ENCODE data around the gene METRN.

METRN gene

DNA sequence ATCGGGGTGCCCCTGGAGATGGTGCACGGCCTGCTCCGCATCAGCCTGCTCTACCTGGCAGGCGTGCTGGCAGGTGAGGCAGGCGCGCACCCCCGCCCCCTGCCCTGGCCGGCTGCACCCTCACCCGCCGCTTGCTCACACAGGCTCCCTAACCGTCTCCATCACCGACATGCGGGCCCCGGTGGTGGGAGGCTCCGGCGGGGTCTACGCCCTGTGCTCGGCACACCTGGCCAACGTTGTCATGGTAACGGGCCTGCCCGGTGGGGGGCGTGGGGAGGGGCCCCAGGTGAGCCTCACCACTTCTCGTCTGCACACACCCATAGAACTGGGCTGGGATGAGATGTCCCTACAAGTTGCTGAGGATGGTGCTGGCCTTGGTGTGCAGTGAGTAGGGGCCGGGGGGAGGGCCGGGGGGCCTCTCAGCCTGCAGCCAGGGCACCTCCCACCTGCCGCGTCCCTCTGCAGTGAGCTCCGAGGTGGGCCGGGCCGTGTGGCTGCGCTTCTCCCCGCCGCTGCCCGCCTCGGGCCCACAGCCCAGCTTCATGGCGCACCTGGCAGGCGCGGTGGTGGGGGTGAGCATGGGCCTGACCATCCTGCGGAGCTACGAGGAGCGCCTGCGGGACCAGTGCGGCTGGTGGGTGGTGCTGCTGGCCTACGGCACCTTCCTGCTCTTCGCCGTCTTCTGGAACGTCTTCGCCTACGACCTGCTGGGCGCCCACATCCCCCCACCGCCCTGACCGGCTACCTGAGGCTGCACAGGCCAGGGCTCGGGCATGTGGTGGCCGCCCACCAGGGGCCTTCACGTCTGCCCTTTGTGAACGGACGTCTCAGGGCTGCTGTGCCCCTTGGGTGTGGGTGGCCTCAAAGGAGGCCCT, 37.4 kb upstream of the METRN start:
- DNase-seq (ENCODE audit: low spot score) = no peak

DNA sequence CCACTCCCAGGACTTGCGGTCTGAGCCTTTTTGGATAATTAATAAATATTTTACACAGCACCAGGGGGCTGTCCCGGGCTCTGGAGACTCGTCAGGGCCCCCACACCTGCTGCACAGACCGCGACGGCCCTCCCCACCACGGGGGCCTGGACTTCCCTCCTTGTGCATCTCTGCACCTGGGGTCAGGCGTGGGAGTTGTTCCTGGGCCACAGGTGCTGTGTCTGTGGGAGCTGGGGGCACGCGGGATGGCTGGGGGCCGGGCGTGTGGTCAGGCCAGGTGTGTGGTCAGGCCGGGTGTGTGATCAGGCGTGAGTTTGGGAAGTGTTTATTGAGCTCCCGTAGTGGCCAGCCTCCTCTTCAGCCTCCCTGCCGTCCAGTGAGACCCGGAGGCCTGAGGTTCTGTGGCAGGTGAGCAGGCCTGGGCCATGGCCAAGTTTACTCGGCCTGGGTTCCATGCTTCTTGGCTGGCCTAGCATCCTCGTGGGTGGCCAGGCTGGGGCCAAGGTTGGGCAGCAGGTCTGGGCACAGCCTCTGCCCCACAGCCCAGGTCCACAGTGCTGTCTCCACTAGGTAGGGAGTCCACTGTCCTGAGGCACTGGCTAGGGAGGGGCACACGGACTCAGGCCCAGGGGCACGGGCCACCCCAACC, 36.6 kb upstream of the METRN start:
- DNase-seq (ENCODE audit: low spot score) = no peak

DNA sequence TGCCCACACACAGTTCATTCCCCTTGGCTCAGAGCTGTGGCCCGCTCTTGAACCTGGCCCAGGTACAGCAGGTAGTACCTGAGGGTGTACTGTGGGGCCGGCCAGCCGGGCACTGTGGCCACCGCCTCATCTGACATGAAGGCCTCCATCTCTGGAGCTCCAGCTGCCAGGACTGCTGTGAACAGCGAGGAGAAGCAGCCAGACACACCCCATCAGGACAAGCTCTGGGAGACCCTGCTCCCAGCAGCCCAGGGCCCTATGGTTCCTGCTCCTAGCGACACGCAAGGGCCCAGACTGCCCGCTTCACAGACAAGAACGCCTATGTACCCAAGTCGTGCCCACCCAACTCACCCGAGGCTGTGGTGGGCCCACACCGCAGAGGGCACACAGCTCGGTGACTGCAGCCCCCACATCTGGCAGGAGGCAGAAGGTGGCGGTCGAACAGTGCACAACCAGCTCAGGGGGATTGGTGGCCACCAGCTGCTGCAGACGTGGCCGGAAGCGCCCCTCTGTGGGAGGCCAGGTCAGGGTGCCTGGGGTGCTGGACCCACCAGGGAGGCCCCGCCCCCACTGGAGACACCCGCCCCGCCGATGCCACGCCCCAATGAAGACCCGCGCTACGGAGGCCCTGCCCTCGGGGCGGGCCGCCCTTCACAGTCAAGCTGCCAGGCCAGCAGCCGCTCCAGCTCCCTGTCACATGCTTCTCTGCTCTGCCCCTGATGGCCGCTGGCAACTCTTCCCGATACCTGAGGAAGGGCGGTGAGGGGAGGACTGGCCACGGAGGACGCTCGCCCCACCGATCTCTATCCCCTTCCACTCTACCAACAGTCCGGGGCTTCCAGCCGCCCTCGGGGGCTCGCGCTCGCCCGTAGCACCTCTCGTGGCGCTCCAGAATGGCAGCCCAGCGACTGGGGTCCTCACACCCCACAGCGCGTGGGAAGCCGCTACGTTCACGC, 35.8 kb upstream of the METRN start:
- peak; percentile 73 for DNase-seq (ENCODE audit: low spot score)

DNA sequence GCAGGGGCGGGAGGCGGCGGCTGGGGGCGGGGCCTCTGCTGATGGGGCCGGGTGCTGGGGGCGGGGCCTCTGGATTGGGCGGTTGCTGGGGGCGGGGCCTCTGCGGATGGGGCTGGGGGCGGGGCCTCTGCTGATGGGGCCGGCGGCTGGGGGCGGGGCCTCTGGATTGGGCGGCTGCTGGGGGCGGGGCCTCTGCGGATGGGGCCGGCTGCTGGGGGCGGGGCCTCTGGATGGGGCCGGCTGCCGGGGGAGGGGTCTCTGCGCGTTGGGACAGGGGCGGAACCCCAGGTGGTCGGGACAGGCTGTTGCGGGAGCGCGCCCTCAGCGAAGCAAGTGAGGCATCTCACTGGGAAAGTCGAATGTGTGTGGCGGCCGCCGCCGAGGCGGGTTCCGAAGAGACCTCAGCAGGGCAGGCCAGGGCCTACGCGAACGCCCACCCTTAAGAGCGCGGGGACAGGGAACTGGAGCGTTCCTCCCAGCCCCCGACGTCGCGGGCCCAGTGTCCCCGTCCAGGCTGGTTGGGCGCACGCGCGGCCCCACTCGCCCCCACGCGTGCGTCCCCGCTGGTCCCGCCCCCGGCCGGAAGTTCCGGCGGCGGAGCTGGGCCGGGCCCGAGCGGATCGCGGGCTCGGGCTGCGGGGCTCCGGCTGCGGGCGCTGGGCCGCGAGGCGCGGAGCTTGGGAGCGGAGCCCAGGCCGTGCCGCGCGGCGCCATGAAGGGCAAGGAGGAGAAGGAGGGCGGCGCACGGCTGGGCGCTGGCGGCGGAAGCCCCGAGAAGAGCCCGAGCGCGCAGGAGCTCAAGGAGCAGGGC, 34.9 kb upstream of the METRN start, which contains the start of gene STUB1:
TSS of gene STUB1 (plus strand) at position 597 of the 811 bp plus-strand sequence. CDS start at position 713, 116 bp downstream.
- peak; percentile 96 for DNase-seq (ENCODE audit: low spot score)

DNA sequence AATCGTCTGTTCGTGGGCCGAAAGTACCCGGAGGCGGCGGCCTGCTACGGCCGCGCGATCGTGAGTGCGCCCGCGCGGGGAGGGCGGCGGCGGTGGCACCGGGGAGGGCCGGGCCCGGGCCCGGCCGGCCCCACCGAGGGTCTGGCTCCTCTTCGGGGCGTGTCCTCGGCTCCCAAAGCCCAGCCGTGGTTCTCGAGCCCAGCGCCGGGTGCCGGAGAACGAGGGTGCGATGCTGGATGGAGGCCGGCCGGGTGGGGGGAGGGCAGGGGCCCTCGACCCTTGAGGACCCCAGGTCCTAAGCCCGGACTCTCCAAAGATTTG, 34.3 kb upstream of the METRN start:
- peak; percentile 37 for DNase-seq (ENCODE audit: low spot score)

DNA sequence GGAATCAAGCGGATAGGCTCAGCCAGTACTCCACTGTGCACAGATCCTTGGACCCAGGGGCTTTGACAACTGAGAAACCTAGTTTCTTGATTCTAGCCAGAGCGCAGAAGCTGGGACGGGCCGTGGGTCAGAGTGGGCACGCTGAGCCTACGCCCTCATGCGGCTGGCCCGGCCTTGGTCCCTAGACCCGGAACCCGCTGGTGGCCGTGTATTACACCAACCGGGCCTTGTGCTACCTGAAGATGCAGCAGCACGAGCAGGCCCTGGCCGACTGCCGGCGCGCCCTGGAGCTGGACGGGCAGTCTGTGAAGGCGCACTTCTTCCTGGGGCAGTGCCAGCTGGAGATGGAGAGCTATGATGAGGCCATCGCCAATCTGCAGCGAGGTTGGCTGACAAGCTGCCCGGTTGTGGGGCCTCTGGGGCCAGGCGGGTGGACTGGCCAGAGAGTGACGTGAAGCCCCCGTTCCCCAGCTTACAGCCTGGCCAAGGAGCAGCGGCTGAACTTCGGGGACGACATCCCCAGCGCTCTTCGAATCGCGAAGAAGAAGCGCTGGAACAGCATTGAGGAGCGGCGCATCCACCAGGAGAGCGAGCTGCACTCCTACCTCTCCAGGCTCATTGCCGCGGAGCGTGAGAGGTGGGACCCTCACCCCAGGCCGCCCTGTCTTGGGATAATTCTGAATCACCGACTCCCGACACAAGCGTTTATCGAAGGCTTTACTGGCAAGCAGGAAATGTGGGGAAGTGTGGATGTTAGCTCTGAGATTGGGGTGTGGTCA, 33.8 kb upstream of the METRN start:
- DNase-seq (ENCODE audit: low spot score) = peak; percentile 29

DNA sequence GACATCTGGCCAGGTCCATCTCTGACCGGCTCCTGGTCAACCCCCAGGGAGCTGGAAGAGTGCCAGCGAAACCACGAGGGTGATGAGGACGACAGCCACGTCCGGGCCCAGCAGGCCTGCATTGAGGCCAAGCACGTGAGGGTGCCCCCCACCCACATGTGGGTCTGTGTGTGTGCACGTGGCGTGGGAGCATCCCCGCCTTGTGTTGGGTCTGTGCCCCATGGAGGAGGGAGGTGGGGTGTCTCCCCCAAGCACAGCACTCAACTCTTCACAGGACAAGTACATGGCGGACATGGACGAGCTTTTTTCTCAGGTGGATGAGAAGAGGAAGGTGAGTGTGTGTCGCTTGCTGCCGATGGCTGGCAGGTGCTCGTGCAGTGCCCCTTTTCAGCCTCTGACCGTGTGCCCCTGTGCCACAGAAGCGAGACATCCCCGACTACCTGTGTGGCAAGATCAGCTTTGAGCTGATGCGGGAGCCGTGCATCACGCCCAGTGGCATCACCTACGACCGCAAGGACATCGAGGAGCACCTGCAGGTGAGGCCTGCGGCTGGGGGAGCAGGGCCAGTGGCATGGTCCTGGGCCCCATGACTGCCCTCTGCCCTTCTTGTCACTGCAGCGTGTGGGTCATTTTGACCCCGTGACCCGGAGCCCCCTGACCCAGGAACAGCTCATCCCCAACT, 33.0 kb upstream of the METRN start:
- no peak for DNase-seq (ENCODE audit: low spot score)

DNA sequence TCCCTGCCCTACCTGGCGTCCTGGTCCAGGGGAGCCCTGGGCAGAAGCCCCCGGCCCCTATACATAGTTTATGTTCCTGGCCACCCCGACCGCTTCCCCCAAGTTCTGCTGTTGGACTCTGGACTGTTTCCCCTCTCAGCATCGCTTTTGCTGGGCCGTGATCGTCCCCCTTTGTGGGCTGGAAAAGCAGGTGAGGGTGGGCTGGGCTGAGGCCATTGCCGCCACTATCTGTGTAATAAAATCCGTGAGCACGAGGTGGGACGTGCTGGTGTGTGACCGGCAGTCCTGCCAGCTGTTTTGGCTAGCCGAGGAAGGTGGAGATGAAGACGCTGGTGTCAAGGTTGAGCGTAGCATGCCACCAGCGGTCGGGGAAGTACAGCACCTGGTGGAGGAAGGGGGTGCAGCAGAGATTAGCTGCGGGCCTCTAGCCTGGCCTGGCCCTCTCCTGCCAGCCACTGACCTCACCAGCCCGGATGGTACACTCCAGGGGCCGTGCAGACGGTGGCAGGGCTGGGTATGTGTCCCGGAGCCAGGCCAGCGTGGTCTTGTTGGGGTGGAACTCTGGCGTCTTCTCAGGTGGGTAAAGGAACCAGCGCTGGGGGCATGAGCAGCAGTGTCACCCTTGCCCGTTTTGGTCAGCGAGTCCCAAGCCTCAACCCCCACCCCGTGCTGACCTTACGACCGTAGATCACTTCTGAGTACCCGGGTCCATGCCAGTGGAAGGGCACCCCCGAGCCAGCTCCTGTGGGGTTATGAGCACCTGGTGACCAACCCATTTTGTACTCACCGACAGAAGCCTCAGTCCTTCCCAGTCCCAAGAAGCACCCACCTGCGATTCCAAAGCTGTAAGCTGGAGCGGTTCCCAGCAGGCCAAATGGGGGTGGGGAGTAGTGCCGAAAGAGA, 32.2 kb upstream of the METRN start:
- DNase-seq (ENCODE audit: low spot score) = no peak

DNA sequence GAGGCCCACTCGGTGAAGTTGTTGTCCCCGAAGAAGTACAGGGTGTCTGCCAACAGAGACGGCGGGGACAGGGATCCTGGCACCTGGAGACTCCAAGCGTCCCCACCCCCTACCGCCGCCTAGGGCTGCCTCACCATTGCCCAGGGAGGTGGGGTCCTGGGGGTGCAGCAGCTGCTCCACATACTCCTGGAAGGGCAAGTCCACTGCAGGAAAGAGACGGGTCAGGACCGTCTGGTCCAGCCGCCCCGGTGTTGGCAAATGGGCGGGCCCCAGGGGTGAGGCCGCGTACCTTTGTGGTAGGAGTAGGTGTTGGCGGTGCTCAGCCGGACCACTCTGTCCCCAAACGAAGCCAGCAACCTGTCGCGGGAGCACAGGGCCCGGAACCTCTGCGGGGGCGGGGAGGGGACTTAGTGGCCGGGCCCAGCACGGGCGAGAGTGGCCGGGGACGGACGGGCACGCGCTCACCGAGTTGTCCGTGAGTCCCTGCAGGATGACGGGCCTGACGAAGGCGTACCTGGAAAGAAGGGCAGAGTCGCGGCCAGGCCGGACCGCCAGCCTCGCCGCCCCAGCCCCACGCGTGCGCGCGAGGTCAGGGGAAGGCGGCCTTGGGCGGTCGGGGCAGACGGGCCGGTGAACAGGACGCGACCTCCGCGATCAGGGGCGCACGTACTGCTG, 31.4 kb upstream of the METRN start:
- no peak for DNase-seq (ENCODE audit: low spot score)

DNA sequence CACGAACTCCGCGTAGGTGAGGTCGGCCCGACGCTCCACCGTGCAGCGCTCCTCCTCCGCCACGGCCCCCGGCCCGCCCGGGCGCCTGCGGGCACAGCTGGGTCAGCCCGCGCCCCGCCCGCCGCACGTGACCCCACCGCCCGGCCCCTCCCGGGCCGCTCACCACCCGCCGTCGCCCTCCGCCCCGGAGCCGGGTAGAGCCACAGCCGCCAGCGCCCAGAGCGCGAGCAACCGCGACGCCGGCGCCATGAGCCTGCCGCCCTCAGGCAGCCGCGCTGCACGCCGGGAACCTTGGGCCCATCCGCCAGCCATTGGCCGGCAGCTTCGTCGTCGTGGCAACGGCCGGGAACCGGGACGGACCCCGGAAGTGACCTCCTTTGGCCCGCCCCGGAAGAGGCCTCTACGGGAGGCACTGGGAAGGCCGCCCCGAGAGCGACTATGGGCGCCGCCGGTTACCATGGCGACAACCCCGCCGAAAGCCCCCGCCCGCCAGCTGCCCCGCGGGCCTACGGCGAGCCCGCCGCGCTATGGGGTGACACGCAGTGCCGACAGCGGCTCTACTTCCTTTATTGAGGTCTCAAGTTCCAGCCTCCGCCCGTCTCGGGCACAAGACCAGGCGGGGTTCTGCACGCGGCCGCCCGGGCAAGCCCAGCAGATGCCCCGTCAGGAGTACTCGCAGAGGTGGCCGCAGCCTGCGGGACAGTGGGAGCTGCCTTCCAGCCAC, 30.7 kb upstream of the METRN start, which contains the start of gene JMJD8:
TSS of gene JMJD8 (minus strand) at position 264 of the 724 bp plus-strand sequence. CDS start at position 249, 15 bp downstream.
- DNase-seq (ENCODE audit: low spot score) = peak; percentile 98

DNA sequence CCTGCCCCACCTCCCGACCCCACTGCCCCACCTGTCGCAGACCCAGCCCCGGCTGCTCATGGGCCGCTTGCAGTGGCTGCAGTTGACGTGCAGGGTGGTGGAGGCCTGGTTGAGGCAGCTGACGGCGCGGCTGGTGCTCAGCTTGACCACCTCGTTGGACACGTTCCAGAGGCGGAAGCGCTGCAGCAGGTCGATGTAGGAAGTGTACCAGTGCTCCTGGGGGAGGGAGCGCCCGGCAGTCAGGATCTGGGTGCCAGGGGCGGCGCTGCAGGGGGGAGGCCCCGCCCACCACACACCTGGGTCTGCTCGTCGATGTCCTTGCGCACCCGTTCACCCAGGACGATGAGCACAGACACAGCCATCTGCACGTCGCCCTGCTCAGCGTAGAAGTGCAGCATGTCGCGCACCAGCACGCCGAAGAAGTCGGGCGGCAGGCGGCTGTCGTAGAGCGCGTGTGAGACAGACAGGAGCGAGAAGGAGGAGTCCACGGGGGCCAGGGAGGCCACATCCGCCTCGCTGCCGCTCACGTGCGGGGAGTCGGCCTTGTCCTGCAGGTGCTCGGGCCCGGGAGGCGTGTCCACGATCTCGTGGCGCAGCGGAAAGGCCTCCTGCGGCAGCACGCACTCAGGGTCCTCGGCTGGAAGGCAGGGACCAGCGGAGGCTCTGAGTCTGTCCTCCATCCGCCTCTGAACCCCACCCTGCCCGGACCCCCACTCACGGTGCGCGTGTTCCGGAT, 29.8 kb upstream of the METRN start:
- DNase-seq (ENCODE audit: low spot score) = no peak

DNA sequence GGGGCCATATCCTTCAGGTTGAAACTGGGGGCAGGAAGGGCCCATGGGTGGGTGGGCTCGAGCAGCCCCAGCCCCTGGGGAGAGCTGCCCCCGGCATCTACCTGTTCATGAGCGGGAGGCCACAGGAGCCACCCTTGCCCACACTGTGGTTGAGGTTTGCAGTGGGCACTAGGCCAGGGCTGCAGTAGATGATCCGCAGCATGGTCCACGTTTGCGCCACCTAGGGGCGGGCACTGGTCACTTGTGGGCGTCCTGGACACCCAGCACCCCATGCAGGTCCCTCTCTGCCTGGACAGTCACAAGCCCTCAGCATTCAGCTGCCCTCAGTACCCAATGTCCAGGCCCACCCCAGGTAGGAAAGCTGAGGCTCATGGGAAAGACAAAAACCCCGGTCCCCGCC, 29.0 kb upstream of the METRN start:
- DNase-seq (ENCODE audit: low spot score) = peak; percentile 53

DNA sequence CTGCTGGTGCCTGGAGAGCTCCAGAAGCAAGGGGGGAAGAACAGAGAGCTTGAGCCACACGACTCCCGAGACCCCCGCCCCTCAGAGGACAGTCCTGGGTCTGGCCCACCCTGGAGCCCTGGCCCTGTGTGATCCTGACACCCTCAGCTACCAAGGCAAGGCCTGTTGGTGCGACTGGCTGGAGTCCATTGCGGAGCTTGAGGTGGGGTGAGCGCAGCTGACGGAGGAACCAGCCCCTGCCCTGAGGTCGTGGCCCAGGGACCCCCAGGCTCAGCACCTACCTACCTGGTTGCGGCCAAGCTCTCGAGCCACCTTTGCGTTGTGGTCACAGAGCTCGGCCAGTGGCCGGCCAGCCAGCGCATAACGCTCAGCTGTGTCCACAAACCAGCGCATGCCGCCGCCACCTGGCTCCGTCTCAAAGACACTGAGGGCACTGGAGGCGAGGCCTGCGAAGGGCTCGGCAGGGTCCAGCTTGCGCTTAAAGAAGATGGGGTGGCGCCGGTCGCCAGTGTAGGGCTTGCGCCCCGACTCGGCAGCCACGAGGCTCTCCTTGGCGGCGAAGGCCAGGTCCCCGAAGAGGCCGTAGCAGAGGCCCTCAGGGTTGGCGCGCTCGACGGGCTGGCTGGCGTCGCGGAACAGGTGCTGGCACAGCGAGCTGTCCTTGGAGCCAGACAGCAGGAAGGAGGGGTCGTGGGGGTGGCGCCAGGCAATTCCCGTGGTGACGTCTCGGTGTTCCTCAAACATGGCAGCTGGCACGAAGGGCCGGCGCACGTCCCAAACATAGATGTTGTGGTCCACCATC, 28.3 kb upstream of the METRN start:
- no peak for DNase-seq (ENCODE audit: low spot score)

DNA sequence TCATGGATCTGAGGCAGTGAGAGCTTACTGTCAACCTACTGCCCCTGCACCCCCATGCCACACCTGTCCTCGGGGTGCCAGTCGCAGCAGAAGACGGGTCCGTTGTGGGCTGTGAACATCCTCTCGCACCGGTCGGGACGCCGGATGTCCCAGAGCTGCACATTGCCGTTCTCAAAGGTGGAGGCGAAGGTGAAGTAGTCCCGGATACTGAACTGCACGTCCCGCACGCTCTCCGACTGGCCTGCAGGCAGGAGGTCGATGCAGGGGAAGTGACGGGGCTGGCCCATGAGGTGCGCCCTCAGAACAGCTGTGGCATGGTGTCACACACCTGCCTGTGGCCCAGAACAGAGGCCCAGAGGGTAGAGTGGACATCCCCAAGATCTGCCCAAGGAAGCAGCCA, 27.4 kb upstream of the METRN start:
- DNase-seq (ENCODE audit: low spot score) = no peak

DNA sequence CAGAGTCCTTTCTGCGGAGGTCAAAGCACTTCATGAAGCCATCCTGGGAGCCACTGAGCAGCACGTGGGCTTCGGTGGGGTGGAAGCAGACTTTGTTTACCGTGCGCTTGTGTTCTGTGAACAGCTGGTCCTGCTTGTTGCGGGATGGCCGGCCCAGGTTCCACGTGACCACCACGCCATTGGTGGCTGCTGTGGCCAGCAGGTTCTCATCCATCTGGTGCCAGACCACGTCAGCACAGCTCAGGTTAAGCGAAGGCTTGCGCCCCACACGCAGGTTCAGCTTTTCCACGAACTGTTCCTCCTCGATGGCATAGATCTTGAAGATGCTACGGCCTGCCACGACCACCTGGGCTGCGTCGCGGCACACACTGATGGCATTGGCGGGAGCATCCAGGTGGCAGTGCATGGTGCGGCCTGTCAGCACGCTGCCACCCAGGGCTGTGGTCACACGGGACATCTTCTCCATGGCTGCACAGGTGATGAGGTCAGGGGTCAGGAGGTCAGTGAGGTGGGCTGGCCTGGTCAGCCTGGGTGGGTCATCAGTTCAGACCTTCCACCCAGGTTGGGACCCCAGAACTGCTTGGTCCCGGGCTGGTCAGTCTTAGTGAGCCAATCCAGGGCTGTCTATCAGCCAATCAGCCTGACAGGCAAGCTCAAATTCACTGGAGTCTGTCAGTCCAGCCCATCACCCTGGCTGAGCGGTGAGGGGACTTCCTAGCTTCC, 25.6 kb upstream of the METRN start:
- no peak for DNase-seq (ENCODE audit: low spot score)

All from GM03348 (cell line).